HL-60 (cell line): ENCODE results near the gene BCAS3.

Source experiments
- CTCF ChIP-seq: IDR thresholded peaks from one replicate; pipeline ENCODE4 v1.5.1; 2011; ENCODE audit warnings: low read length, control low read depth, inconsistent platforms; ENCODE audit not compliant: insufficient read depth
- POLR2AphosphoS5 ChIP-seq: IDR thresholded peaks from 2 replicates; pipeline ENCODE4 v1.6.1; 2012; ENCODE audit warnings: low read depth

GRCh38 chr17:61136296-61136695 is 458.6 kb downstream of the BCAS3 start:
- TF ChIP-seq CTCF (no peak), POLR2AphosphoS5 (no peak)
